HG02970 (cell line): ENCODE data around the gene NRXN3.

Source experiments
- ATAC-seq: cut with Tn5 transposase; IDR thresholded peaks from one replicate; pipeline ENCODE4 v1.9.1; 2021; ENCODE audit warnings: mild to moderate bottlenecking, moderate library complexity, moderate number of reproducible peaks; ENCODE audit not compliant: unreplicated experiment, low FRiP score

NRXN3 gene

GRCh38 chr14:79709573-79709972 is 1539.4 kb downstream of the NRXN3 start:
- ATAC-seq = no peak

- no peak for ATAC-seq
Measured at GRCh38 chr14:79712302-79712950, 1542.3 kb downstream of the NRXN3 start.

- no peak for ATAC-seq
Measured at GRCh38 chr14:79721399-79722084, 1551.4 kb downstream of the NRXN3 start.

- no peak for ATAC-seq
Measured at GRCh38 chr14:79724934-79725717, 1555.0 kb downstream of the NRXN3 start.

GRCh38 chr14:79727900-79728299 is 1557.7 kb downstream of the NRXN3 start:
- ATAC-seq = no peak

- no peak for ATAC-seq
Measured at GRCh38 chr14:79728331-79728730, 1558.2 kb downstream of the NRXN3 start.

GRCh38 chr14:79729731-79730130 is 1559.6 kb downstream of the NRXN3 start:
- ATAC-seq = no peak

- no peak for ATAC-seq
Measured at GRCh38 chr14:79730196-79730595, 1560.0 kb downstream of the NRXN3 start.

- ATAC-seq = no peak
Measured at GRCh38 chr14:79730953-79731352, 1560.8 kb downstream of the NRXN3 start.

- no peak for ATAC-seq
Measured at GRCh38 chr14:79732911-79733655, 1562.9 kb downstream of the NRXN3 start.

- ATAC-seq = no peak
Measured at GRCh38 chr14:79734151-79734550, 1564.0 kb downstream of the NRXN3 start.

- ATAC-seq = no peak
Measured at GRCh38 chr14:79734656-79735055, 1564.5 kb downstream of the NRXN3 start.

GRCh38 chr14:79735121-79735520 is 1564.9 kb downstream of the NRXN3 start:
- no peak for ATAC-seq

GRCh38 chr14:79740066-79740601 is 1570.0 kb downstream of the NRXN3 start:
- ATAC-seq = no peak

- no peak for ATAC-seq
Measured at GRCh38 chr14:79742142-79742541, 1572.0 kb downstream of the NRXN3 start.

- ATAC-seq = no peak
Measured at GRCh38 chr14:79745046-79745445, 1574.9 kb downstream of the NRXN3 start.

- ATAC-seq = no peak
Measured at GRCh38 chr14:79749065-79749464, 1578.9 kb downstream of the NRXN3 start.

GRCh38 chr14:79758985-79759384 is 1588.8 kb downstream of the NRXN3 start:
- ATAC-seq = no peak

- ATAC-seq = no peak
Measured at GRCh38 chr14:79764323-79764722, 1594.2 kb downstream of the NRXN3 start.

- ATAC-seq = no peak
Measured at GRCh38 chr14:79766511-79766910, 1596.3 kb downstream of the NRXN3 start.
